GM21381 (cell line): ENCODE data around the gene KCNJ3.

Source experiments
- ATAC-seq: cut with Tn5 transposase; IDR thresholded peaks from one replicate; pipeline ENCODE4 v1.9.1; 2021; ENCODE audit warnings: mild to moderate bottlenecking, moderate library complexity; ENCODE audit not compliant: unreplicated experiment

The KCNJ3 gene

GRCh38 chr2:154706660-154707059, 8.2 kb downstream of the KCNJ3 start:
- ATAC-seq: no peak

GRCh38 chr2:154707994-154708575, 9.6 kb downstream of the KCNJ3 start:
- ATAC-seq: no peak

GRCh38 chr2:154709215-154709614, 10.7 kb downstream of the KCNJ3 start:
- ATAC-seq: no peak

- ATAC-seq: no peak
These were observed 11.6 kb downstream of the KCNJ3 start for GRCh38 chr2:154710078-154710477.

GRCh38 chr2:154710685-154711084, 12.2 kb downstream of the KCNJ3 start:
- no peak for ATAC-seq

GRCh38 chr2:154713675-154714074, 15.2 kb downstream of the KCNJ3 start:
- no peak for ATAC-seq

GRCh38 chr2:154720651-154721050, 22.2 kb downstream of the KCNJ3 start:
- no peak for ATAC-seq

GRCh38 chr2:154724194-154724797, 25.8 kb downstream of the KCNJ3 start:
- no peak for ATAC-seq

GRCh38 chr2:154740361-154740760, 41.9 kb downstream of the KCNJ3 start:
- no peak for ATAC-seq

- ATAC-seq: no peak
These were observed 60.4 kb downstream of the KCNJ3 start for GRCh38 chr2:154758871-154759270.

- no peak for ATAC-seq
These were observed 64.1 kb downstream of the KCNJ3 start for GRCh38 chr2:154762638-154763037.

GRCh38 chr2:154771664-154772284, 73.3 kb downstream of the KCNJ3 start:
- ATAC-seq: no peak

GRCh38 chr2:154776825-154777224, 78.3 kb downstream of the KCNJ3 start:
- no peak for ATAC-seq

GRCh38 chr2:154794406-154794805, 95.9 kb downstream of the KCNJ3 start:
- ATAC-seq: no peak

GRCh38 chr2:154795651-154796050, 97.2 kb downstream of the KCNJ3 start:
- ATAC-seq: no peak

- no peak for ATAC-seq
These were observed 106.0 kb downstream of the KCNJ3 start for GRCh38 chr2:154804451-154804850.

- no peak for ATAC-seq
These were observed 115.1 kb downstream of the KCNJ3 start for GRCh38 chr2:154813636-154814035.

GRCh38 chr2:154814856-154815255, 116.4 kb downstream of the KCNJ3 start:
- ATAC-seq: no peak

GRCh38 chr2:154825358-154825757, 126.9 kb downstream of the KCNJ3 start:
- no peak for ATAC-seq

GRCh38 chr2:154826827-154827226, 128.3 kb downstream of the KCNJ3 start:
- ATAC-seq: no peak

GRCh38 chr2:154827286-154827685, 128.8 kb downstream of the KCNJ3 start:
- ATAC-seq: no peak

- no peak for ATAC-seq
These were observed 134.2 kb downstream of the KCNJ3 start for GRCh38 chr2:154832711-154833110.

- no peak for ATAC-seq
These were observed 138.1 kb downstream of the KCNJ3 start for GRCh38 chr2:154836632-154837031.
